ENCODE measurements around the gene MRPL43.

GRCh38 chr10:100989088-100989487 is 1.8 kb upstream of the MRPL43 start:
- no peak for TF ChIP-seq EZH2 (IDR thresholded peaks at IDR 0.05; ENCODE audit: borderline replicate concordance, low read depth, low read length, severe bottlenecking)
- TF ChIP-seq CTCF (IDR thresholded peaks at IDR 0.05; ENCODE audit: borderline replicate concordance, extremely low read depth, low read length, poor library complexity, severe bottlenecking) = no peak
